Upper lobe of left lung (tissue), 4 donors: ENCODE measurements around the gene DPP6.

Source experiments
- EP300 ChIP-seq, 4 donors: sonication (generic); formaldehyde crosslinking; IDR thresholded peaks; one replicate each; pipeline ENCODE4 v1.5.1; 2017; ENCODE audit warnings: antibody characterized with exemption in 4 of 4, control low read depth in 2 of 4
- POLR2A ChIP-seq, 4 donors: fragments of 450-650 bp; IDR thresholded peaks; one replicate each; pipeline ENCODE4 v1.5.1; 2016 to 2017; ENCODE audit warnings: antibody characterized with exemption in 4 of 4, mild to moderate bottlenecking in 2 of 4
- TF ChIP-seq, protein P1 (sequence below), 6 experiments: fragments of 450-650 bp in 4 of 6; fragments of 200-600 bp in 2 of 6; sonication (generic) in 2 of 6; IDR thresholded peaks; one replicate each; pipeline ENCODE4 v1.5.1; 2016 to 2019; ENCODE audit warnings: antibody characterized with exemption in 6 of 6

DNA sequence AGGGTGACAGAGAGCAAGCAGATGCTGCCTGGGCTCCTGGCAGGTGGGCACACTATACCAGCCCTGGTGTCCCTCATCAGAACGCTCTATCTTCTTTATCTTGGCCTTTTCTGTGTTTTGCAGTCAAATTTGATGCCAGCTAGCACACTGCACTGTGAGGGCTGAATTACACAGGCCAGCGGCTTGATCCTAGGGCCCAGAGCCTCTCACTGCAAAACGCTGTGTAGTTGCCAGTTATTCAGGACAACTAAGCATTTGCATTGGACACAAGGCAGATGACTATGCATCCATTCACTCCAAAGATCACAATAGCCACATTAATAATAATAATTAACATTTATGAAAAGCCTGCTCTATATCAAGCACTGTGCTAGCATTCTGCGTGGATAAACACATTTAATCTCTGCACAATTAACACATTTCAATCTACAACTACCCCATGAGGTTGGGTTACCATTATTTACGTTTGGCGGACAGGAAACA lies 850.4 kb downstream of the DPP6 start:
- TF ChIP-seq, protein P1, sequence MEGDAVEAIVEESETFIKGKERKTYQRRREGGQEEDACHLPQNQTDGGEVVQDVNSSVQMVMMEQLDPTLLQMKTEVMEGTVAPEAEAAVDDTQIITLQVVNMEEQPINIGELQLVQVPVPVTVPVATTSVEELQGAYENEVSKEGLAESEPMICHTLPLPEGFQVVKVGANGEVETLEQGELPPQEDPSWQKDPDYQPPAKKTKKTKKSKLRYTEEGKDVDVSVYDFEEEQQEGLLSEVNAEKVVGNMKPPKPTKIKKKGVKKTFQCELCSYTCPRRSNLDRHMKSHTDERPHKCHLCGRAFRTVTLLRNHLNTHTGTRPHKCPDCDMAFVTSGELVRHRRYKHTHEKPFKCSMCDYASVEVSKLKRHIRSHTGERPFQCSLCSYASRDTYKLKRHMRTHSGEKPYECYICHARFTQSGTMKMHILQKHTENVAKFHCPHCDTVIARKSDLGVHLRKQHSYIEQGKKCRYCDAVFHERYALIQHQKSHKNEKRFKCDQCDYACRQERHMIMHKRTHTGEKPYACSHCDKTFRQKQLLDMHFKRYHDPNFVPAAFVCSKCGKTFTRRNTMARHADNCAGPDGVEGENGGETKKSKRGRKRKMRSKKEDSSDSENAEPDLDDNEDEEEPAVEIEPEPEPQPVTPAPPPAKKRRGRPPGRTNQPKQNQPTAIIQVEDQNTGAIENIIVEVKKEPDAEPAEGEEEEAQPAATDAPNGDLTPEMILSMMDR (IDR thresholded peaks at IDR 0.05) = no peak
- no peak for TF ChIP-seq POLR2A (IDR thresholded peaks at IDR 0.05)
- TF ChIP-seq EP300 (IDR thresholded peaks at IDR 0.05) = no peak
